HG03575 (cell line): Measurements from ENCODE around the gene PLXDC2.

Experiments
- ATAC-seq: cut with Tn5 transposase; IDR thresholded peaks from one replicate; pipeline ENCODE4 v1.9.1; 2021; ENCODE audit not compliant: unreplicated experiment, insufficient number of reproducible peaks, low FRiP score; ENCODE audit errors: extremely low read depth

Gene PLXDC2

DNA sequence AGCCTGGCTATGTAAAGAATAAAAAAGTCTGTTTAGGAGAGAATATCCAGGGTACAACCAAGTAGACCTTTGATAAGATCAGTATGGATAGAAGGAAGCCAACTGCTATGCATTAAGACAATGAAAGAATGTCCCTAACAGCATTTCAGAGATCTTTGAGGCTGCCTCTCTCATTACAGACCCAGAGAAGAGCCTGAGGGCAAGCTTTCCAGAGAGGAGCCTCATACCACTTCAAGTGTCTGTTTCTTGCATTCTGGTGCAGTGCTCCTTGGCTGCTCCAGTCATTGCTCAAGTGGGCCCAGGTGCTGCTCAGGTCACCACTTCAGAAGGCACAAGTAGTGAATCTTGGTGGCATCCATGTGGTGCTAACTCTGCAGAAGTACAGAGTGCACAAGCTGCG lies 514.0 kb downstream of the PLXDC2 start:
- no peak for ATAC-seq

DNA sequence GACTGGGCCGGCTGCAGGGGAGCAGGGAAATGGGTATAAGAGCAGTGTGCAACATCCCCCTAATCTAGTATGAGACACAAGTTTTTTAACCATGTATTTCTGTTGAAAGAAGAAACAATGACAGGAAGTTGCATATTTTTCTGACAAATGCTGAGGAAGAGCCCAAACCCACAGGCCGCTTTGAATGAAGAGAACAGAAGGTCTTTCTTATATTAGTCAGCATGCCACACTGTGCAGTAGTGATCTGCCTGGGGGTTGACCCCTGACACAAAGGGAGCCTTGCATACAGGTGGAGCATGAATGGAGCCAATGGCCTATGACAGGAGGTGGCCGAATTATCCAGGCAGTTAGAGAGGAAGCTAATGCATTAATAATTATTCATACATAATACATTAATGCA lies 518.3 kb downstream of the PLXDC2 start:
- no peak for ATAC-seq
